H1 (cell line): ENCODE results near the gene NPIPA1. TPM values are rescaled to one million over a fixed set of nuclear protein-coding genes. Genes with fewer than 3 reads are reported as not detected.
"Not testable (repeated sequence)": the region's sequence is repeated elsewhere in the genome, so short reads cannot be mapped to it uniquely, and the experiment has no call there.

Experiments used
- CTCF ChIA-PET: fragments of 300-600 bp; sonication (Branson Sonifier 250); formaldehyde crosslinking; loops from one replicate; lab custom pipeline; 2021; ENCODE audit not compliant: partially characterized antibody; lab: Charles Lee
- POLR2A ChIA-PET: fragments of 300-600 bp; sonication (Branson Sonifier 250); formaldehyde crosslinking; loops from one replicate; lab custom pipeline; 2021; ENCODE audit warnings: inconsistent platforms; ENCODE audit not compliant: partially characterized antibody; lab: Charles Lee
- DNase-seq, 2 experiments: peaks; one replicate each; pipeline versions ENCODE4 v3.0.0 to v3.0.0-alpha.2; 2010 to 2022; ENCODE audit warnings: low spot score in 2 of 2, low read depth in 1 of 2, mixed read lengths in 1 of 2
- FAIRE-seq: peaks from 2 replicates; lab custom pipeline; 2011; peaks lifted over from hg19 to GRCh38; lab: Jason Lieb, UNC
- H2AFZ ChIP-seq: 2 replicates; pipeline ENCODE4 v1.8.1; 2012; ENCODE audit warnings: low read length, inconsistent platforms
- H2AK5ac ChIP-seq: 2 replicates; pipeline ENCODE4 v1.6.1; 2013; ENCODE audit warnings: low read depth, low read length
- H2BK120ac ChIP-seq: replicated peaks from 2 replicates; pipeline ENCODE3; 2013; ENCODE audit warnings: low read depth, low read length, inconsistent platforms
- H2BK12ac ChIP-seq: 2 replicates; pipeline ENCODE4 v1.6.1; 2013; ENCODE audit warnings: low read depth, low read length
- H2BK15ac ChIP-seq: 2 replicates; pipeline ENCODE4 v1.6.1; 2013; ENCODE audit warnings: low read length
- H2BK20ac ChIP-seq: 2 replicates; pipeline ENCODE4 v1.6.1; 2013; ENCODE audit warnings: low read length
- H2BK5ac ChIP-seq: 2 replicates; pipeline ENCODE4 v1.6.1; 2013; ENCODE audit warnings: low read depth, low read length
- H3K14ac ChIP-seq: 2 replicates; pipeline ENCODE4 v1.6.1; 2013; ENCODE audit warnings: inconsistent platforms; ENCODE audit not compliant: insufficient read length
- H3K18ac ChIP-seq: 2 replicates; pipeline ENCODE4 v1.6.1; 2013; ENCODE audit warnings: low read length; ENCODE audit errors: extremely low read depth
- H3K23ac ChIP-seq: 2 replicates; pipeline ENCODE4 v1.6.1; 2013; ENCODE audit warnings: inconsistent platforms; ENCODE audit not compliant: insufficient read length
- H3K23me2 ChIP-seq: 2 replicates; pipeline ENCODE4 v1.6.1; 2013; ENCODE audit warnings: low read depth, low read length
- H3K27ac ChIP-seq: 2 replicates; pipeline ENCODE4 v1.6.1; 2011; ENCODE audit warnings: low read depth, low read length, inconsistent platforms
- H3K27me3 ChIP-seq, 4 experiments: replicated peaks in 1 of 4; 1 replicate in 1 of 4; 2 replicates in 3 of 4; pipeline versions ENCODE4 v1.6.1 to v1.8.1; 2011 to 2013; ENCODE audit warnings: low read length in 3 of 4, mild to moderate bottlenecking in 3 of 4, inconsistent platforms in 2 of 4, mixed read lengths in 2 of 4, moderate library complexity in 1 of 4; ENCODE audit not compliant: control insufficient read depth in 3 of 4, insufficient read depth in 3 of 4; ENCODE audit errors: extremely low read depth in 1 of 4
- H3K36me3 ChIP-seq, 4 experiments: 2 replicates each; pipeline versions ENCODE4 v1.6.1 to v1.8.1; 2011 to 2013; ENCODE audit warnings: mild to moderate bottlenecking in 4 of 4, low read length in 3 of 4, moderate library complexity in 2 of 4, control low read depth in 1 of 4, inconsistent platforms in 1 of 4; ENCODE audit not compliant: insufficient read depth in 4 of 4, control insufficient read depth in 2 of 4
- H3K4ac ChIP-seq: replicated peaks from 2 replicates; pipeline ENCODE3; 2013; ENCODE audit warnings: low read length, low read depth, mixed read lengths, inconsistent platforms; ENCODE audit not compliant: insufficient read length
- H3K4me1 ChIP-seq, 4 experiments: replicated peaks in 1 of 4; 1 replicate in 1 of 4; 2 replicates in 3 of 4; pipeline versions ENCODE4 v1.6.1 to v1.8.1; 2011 to 2013; ENCODE audit warnings: low read length in 3 of 4, inconsistent platforms in 2 of 4, mixed read lengths in 1 of 4; ENCODE audit not compliant: insufficient read depth in 4 of 4, control insufficient read depth in 3 of 4
- H3K4me2 ChIP-seq, 2 experiments: 2 replicates each; pipeline versions ENCODE4 v1.6.1 to v1.8.1; 2011 to 2013; ENCODE audit warnings: low read depth in 2 of 2, low read length in 2 of 2, control low read depth in 1 of 2, inconsistent platforms in 1 of 2, mild to moderate bottlenecking in 1 of 2; ENCODE audit not compliant: insufficient read depth in 1 of 2
- H3K4me3 ChIP-seq, 4 experiments: fragments of 200-600, 300-600 bp in 1 of 4; sonication (generic), shearing (Covaris generic), sonication (Bioruptor Twin) in 1 of 4; 2 replicates each; pipeline versions ENCODE4 v1.5.1 to v1.8.1; 2011 to 2016; ENCODE audit warnings: low read length in 4 of 4, low read depth in 3 of 4, control low read depth in 2 of 4, inconsistent platforms in 2 of 4, mild to moderate bottlenecking in 2 of 4, mixed read lengths in 1 of 4, moderate library complexity in 1 of 4; ENCODE audit not compliant: insufficient read depth in 2 of 4; ENCODE audit errors: extremely low read depth in 1 of 4
- H3K56ac ChIP-seq: replicated peaks from 2 replicates; pipeline ENCODE3; 2013; ENCODE audit warnings: low read depth, mild to moderate bottlenecking, mixed read lengths, low read length, inconsistent platforms; ENCODE audit not compliant: insufficient read length
- H3K79me1 ChIP-seq: 2 replicates; pipeline ENCODE4 v1.6.1; 2013; ENCODE audit warnings: low read depth, low read length, control low read depth
- H3K79me2 ChIP-seq, 2 experiments: 2 replicates each; pipeline versions ENCODE4 v1.6.1 to v1.8.1; 2012 to 2013; ENCODE audit warnings: low read length in 2 of 2, mild to moderate bottlenecking in 2 of 2, inconsistent platforms in 1 of 2; ENCODE audit not compliant: insufficient read depth in 2 of 2, control insufficient read depth in 1 of 2
- H3K9ac ChIP-seq, 4 experiments: replicated peaks in 1 of 4; 1 replicate in 1 of 4; 2 replicates in 3 of 4; pipeline versions ENCODE4 v1.6.1 to v1.8.1; 2011 to 2013; ENCODE audit warnings: low read depth in 3 of 4, low read length in 3 of 4, control low read depth in 2 of 4, mild to moderate bottlenecking in 2 of 4, moderate library complexity in 2 of 4, inconsistent platforms in 1 of 4; ENCODE audit errors: extremely low read depth in 1 of 4
- H3K9me3 ChIP-seq, 2 experiments: 2 replicates each; pipeline versions ENCODE4 v1.6.1 to v1.8.1; 2012 to 2013; ENCODE audit warnings: mild to moderate bottlenecking in 2 of 2, moderate library complexity in 2 of 2, control low read depth in 1 of 2, inconsistent platforms in 1 of 2, low read depth in 1 of 2, low read length in 1 of 2, mixed read lengths in 1 of 2; ENCODE audit not compliant: insufficient read depth in 2 of 2
- H4K20me1 ChIP-seq, 2 experiments: replicated peaks in 1 of 2; 2 replicates each; pipeline versions ENCODE3 to v1.8.1; 2011 to 2013; ENCODE audit warnings: inconsistent platforms in 2 of 2, low read length in 2 of 2, mild to moderate bottlenecking in 1 of 2; ENCODE audit not compliant: insufficient read depth in 2 of 2, control insufficient read depth in 1 of 2
- H4K5ac ChIP-seq: 2 replicates; pipeline ENCODE4 v1.6.1; 2013; ENCODE audit warnings: low read length, low read depth, mixed read lengths, inconsistent platforms; ENCODE audit not compliant: insufficient read length
- H4K8ac ChIP-seq: 2 replicates; pipeline ENCODE4 v1.8.0; 2013; ENCODE audit warnings: mild to moderate bottlenecking, moderate library complexity, low read length, inconsistent platforms; ENCODE audit not compliant: insufficient read depth; ENCODE audit errors: extremely low read depth
- H4K91ac ChIP-seq: replicated peaks from 2 replicates; pipeline ENCODE3; 2013; ENCODE audit warnings: low read length, mixed read lengths, inconsistent platforms; ENCODE audit not compliant: insufficient read length
- WGBS, 2 experiments: shearing (Covaris generic) in 1 of 2; methylation state at CpG; one replicate each; pipeline versions ENCODE4 v1.1.6 to v1.1.7; 2013 to 2015; ENCODE audit warnings: low lambda C conversion rate in 2 of 2, mixed read lengths in 2 of 2, inconsistent platforms in 1 of 2, low coverage in 1 of 2, missing lambda C conversion rate in 1 of 2; ENCODE audit not compliant: insufficient replicate concordance in 2 of 2, insufficient coverage in 1 of 2, insufficient read length in 1 of 2; ENCODE audit errors: extremely low coverage in 1 of 2, missing lambda C conversion rate in 1 of 2; 5-methylcytosine and 5-hydroxymethylcytosine counted together
- polyA plus RNA-seq, 7 experiments: library from polyadenylated mRNA; depleted of rRNA in 3 of 7; stranded (reverse) in 5 of 7; unstranded in 2 of 7; fragments of >200 nt in 5 of 7; fragments of 200-250 nt in 2 of 7; gene quantifications; 1 replicate in 5 of 7; 2 replicates in 1 of 7; 4 replicates in 1 of 7; pipeline versions ENCODE4 v1.2.1 to v1.2.3, GENCODE V29; 2011 to 2013; ENCODE audit warnings: missing spikeins in 2 of 7, mixed read lengths in 2 of 7
- total RNA-seq: library from RNA; stranded (reverse); fragmentation: NEBNext Ultra II Directional; extraction: Animal tissue kit (Norgen Biotek cat#: 25700); gene quantifications from 2 replicates; pipeline ENCODE4 v1.2.1, GENCODE V29; 2021

Gene NPIPA1
- total and polyA plus RNA-seq, 2 of the 8 experiments (the other 6 are each of a cell fraction or from before 2014, with no cell fraction given) = 60.0 to 97.8 TPM

GRCh38 chr16:14898162-14898561 is 39.1 kb upstream of the NPIPA1 start:
- H4K8ac ChIP-seq, H3K23me2 ChIP-seq, H3K27me3 ChIP-seq, H3K4me1 ChIP-seq, H3K4ac ChIP-seq, H3K18ac ChIP-seq, H2BK12ac ChIP-seq, H3K23ac ChIP-seq, H3K14ac ChIP-seq, H2BK5ac ChIP-seq, H2BK120ac ChIP-seq, H2BK15ac ChIP-seq, H3K4me2 ChIP-seq, H4K20me1 ChIP-seq, H3K79me1 ChIP-seq, DNase-seq, H3K27ac ChIP-seq, CTCF ChIA-PET, FAIRE-seq, H3K9me3 ChIP-seq, H3K36me3 ChIP-seq, H2BK20ac ChIP-seq, H3K79me2 ChIP-seq, H4K5ac ChIP-seq, H2AK5ac ChIP-seq, POLR2A ChIA-PET, H3K4me3 ChIP-seq, H2AFZ ChIP-seq, H3K56ac ChIP-seq, H3K9ac ChIP-seq, H4K91ac ChIP-seq: not testable (repeated sequence)
- WGBS, 2 experiments = 97% methylated on average over 4 of the region's 4 CpGs; no CpG with 5 or more reads in 1 of the 2 experiments

DNA sequence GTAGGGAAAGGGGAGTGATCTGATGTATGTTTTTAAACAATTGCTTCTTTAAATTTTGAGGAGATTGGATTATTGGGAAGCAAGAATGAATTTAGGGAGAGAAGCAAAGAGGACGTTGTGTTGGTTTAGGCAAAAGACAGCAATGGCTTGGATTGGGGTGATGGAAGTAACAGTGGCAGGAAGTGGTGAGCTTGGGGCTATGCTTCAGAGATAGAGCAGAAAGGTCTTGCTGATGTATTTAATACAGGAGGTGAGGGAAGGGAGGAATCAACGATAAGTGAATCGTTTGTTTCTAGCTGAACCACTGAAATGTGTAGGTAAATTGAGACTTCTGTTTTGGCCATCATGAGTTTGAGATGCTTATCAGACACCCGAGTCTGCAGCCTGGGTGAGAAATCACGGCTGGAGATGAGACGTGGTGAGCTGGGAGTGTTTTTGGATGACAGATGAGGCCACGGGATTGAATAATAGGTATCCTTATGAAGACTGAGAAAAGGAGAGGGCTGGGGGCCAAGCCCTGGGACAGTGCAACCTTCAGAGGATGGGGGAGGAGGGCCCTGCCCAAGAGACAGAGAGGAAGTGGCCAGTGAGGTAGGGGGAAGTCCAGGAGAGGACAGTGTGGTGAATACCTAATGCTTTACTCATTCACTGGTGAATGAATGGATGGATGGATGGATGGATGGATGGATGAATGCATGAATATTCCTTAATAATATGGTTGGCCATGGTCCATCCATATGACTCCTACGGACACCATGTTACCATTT is 33.9 kb upstream of the NPIPA1 start:
- H4K5ac ChIP-seq, H4K8ac ChIP-seq, H3K36me3 ChIP-seq, H3K4me2 ChIP-seq, H3K4ac ChIP-seq, DNase-seq, H2BK120ac ChIP-seq, H2AFZ ChIP-seq, H3K27ac ChIP-seq, POLR2A ChIA-PET, H3K14ac ChIP-seq, FAIRE-seq, CTCF ChIA-PET, H3K4me3 ChIP-seq, H3K23me2 ChIP-seq, H3K18ac ChIP-seq, H2BK20ac ChIP-seq, H2BK5ac ChIP-seq, H3K79me1 ChIP-seq, H3K23ac ChIP-seq, H2BK15ac ChIP-seq, H3K27me3 ChIP-seq, H3K9ac ChIP-seq, H2BK12ac ChIP-seq, H2AK5ac ChIP-seq, H3K9me3 ChIP-seq, H3K56ac ChIP-seq, H3K4me1 ChIP-seq, H4K91ac ChIP-seq, H4K20me1 ChIP-seq, H3K79me2 ChIP-seq: not testable (repeated sequence)
- 98% methylated on average over 6 of the region's 8 CpGs; no CpG with 5 or more reads in 1 of the 2 experiments for WGBS, 2 experiments
